Endodermal cell (in vitro differentiated cells): ENCODE results near the gene CUL5. TPM values are rescaled to one million over a fixed set of nuclear protein-coding genes. Genes with fewer than 3 reads are reported as not detected.

Experiments
- DNase-seq: peaks from one replicate; pipeline ENCODE4 v3.0.0-alpha.2; 2017
- H3K27ac ChIP-seq: 2 replicates; pipeline ENCODE4 v1.5.1; 2013; ENCODE audit warnings: mild to moderate bottlenecking, low read depth, low read length, moderate library complexity
- H3K27me3 ChIP-seq: 2 replicates; pipeline ENCODE4 v1.6.1; 2013; ENCODE audit warnings: mild to moderate bottlenecking, low read length, moderate library complexity; ENCODE audit not compliant: insufficient read depth, control insufficient read depth, poor library complexity, severe bottlenecking
- H3K36me3 ChIP-seq: 2 replicates; pipeline ENCODE4 v1.7.0; 2013; ENCODE audit warnings: mild to moderate bottlenecking, low read length, moderate library complexity; ENCODE audit not compliant: control insufficient read depth, insufficient read depth
- H3K4me1 ChIP-seq: one replicate; pipeline ENCODE4 v1.7.0; 2013; ENCODE audit warnings: low read length; ENCODE audit not compliant: control insufficient read depth, insufficient read depth
- H3K4me3 ChIP-seq: 2 replicates; pipeline ENCODE4 v1.5.1; 2013; ENCODE audit warnings: mild to moderate bottlenecking, low read length, moderate library complexity
- H3K9ac ChIP-seq: 2 replicates; pipeline ENCODE4 v1.6.1; 2013; ENCODE audit warnings: mild to moderate bottlenecking, low read length, moderate library complexity; ENCODE audit not compliant: poor library complexity, severe bottlenecking; ENCODE audit errors: extremely low read depth
- H3K9me3 ChIP-seq: 2 replicates; pipeline ENCODE4 v1.6.1; 2013; ENCODE audit warnings: mild to moderate bottlenecking, low read length, moderate library complexity; ENCODE audit not compliant: control insufficient read depth
- H3K27ac Mint-ChIP-seq: 2 replicates; pipeline ENCODE4 v1.8.0; 2020; ENCODE audit warnings: mixed read lengths
- H3K27me3 Mint-ChIP-seq: 2 replicates; pipeline ENCODE4 v1.8.0; 2021; ENCODE audit warnings: mild to moderate bottlenecking, mixed read lengths; ENCODE audit not compliant: insufficient read depth
- H3K36me3 Mint-ChIP-seq: 2 replicates; pipeline ENCODE4 v1.8.0; 2020; ENCODE audit warnings: low read depth, mixed read lengths
- H3K4me1 Mint-ChIP-seq: 2 replicates; pipeline ENCODE4 v1.8.0; 2020; ENCODE audit warnings: mixed read lengths
- H3K4me3 Mint-ChIP-seq: 2 replicates; pipeline ENCODE4 v1.8.0; 2020; ENCODE audit warnings: mild to moderate bottlenecking, moderate library complexity, mixed read lengths
- H3K9me3 Mint-ChIP-seq: 2 replicates; pipeline ENCODE4 v1.8.0; 2020; ENCODE audit warnings: mild to moderate bottlenecking, mixed read lengths
- CTCF ChIP-seq: fragments of 200-600 bp; sonication (generic); conservative IDR thresholded peaks from 2 replicates; pipeline ENCODE4 v1.5.0; 2021; ENCODE audit warnings: antibody characterized with exemption, mild to moderate bottlenecking
- WGBS, 2 experiments: methylation state at CpG; one replicate each; pipeline versions ENCODE4 v1.1.5 to v1.1.7; 2013; ENCODE audit warnings: missing lambda C conversion rate in 2 of 2, mixed read lengths in 1 of 2; ENCODE audit not compliant: insufficient coverage in 1 of 2, insufficient read length in 1 of 2; 5-methylcytosine and 5-hydroxymethylcytosine counted together
- total RNA-seq, 2 donors: library from RNA; stranded (reverse); fragmentation: NEBNext Ultra II Directional in 1 of 2; extraction: Animal tissue kit (Norgen Biotek cat#: 25700) in 1 of 2; gene quantifications; 2 replicates in 1 of 2; 3 replicates in 1 of 2; pipeline ENCODE4 v1.2.1, GENCODE V29; 2021

The CUL5 gene
- total RNA-seq, 2 donors from 2014 or later = 33.8 to 40.0 TPM

GRCh38 chr11:108093128-108093904 lies 84.6 kb downstream of the CUL5 start:
- H3K4me1 ChIP-seq = no peaks in the 10 kb centered on the region
- H3K36me3 ChIP-seq = peaks cover 56% of the 10 kb centered on the region
- H3K27ac ChIP-seq = no peak overlapping the region
- peaks cover 4% of the 10 kb centered on the region for H3K4me1 Mint-ChIP-seq
- 96% methylated on average over 4 of the region's 4 CpGs; no CpG with 5 or more reads in 1 of the 2 experiments for WGBS, 2 experiments
- no peak for TF ChIP-seq CTCF
- peaks cover 50% of the 10 kb centered on the region for H3K36me3 Mint-ChIP-seq
- no peak overlapping the region for H3K9ac ChIP-seq
- no peaks in the 10 kb centered on the region for H3K9me3 Mint-ChIP-seq
- H3K4me3 Mint-ChIP-seq = no peak overlapping the region
- H3K27ac Mint-ChIP-seq = peak overlapping the region; percentile 44
- no peaks in the 10 kb centered on the region for H3K9me3 ChIP-seq
- no peaks in the 10 kb centered on the region for H3K27me3 Mint-ChIP-seq
- H3K27me3 ChIP-seq = no peaks in the 10 kb centered on the region
- DNase-seq = no peak
- H3K4me3 ChIP-seq = no peak overlapping the region

- Histone ChIP-seq H3K36me3 (peaks cover 58% of the 10 kb centered on the region), H3K9ac (no peak overlapping the region), H3K9me3 (no peaks in the 10 kb centered on the region), H3K4me3 (no peak overlapping the region), H3K27me3 (no peaks in the 10 kb centered on the region), H3K4me1 (no peaks in the 10 kb centered on the region), H3K27ac (no peak overlapping the region)
- Mint-ChIP-seq H3K27ac (no peak overlapping the region), H3K9me3 (no peaks in the 10 kb centered on the region), H3K36me3 (peaks cover 53% of the 10 kb centered on the region), H3K4me1 (peaks cover 4% of the 10 kb centered on the region), H3K4me3 (no peak overlapping the region), H3K27me3 (no peaks in the 10 kb centered on the region)
- no peak for DNase-seq
- TF ChIP-seq CTCF = no peak
- 81 to 95% methylated on average over 3 of the region's 3 CpGs for WGBS, 2 experiments
These were observed 88.5 kb downstream of the CUL5 start for GRCh38 chr11:108097179-108097578.

GRCh38 chr11:108101090-108101775 lies 92.5 kb downstream of the CUL5 start:
- TF ChIP-seq CTCF = no peak
- 90 to 100% methylated on average over 1 of the region's 1 CpG for WGBS, 2 experiments
- Mint-ChIP-seq H3K4me3 (no peak overlapping the region), H3K27ac (no peak overlapping the region), H3K27me3 (no peaks in the 10 kb centered on the region), H3K4me1 (no peaks in the 10 kb centered on the region), H3K9me3 (no peaks in the 10 kb centered on the region), H3K36me3 (peaks cover 51% of the 10 kb centered on the region)
- no peaks in the 10 kb centered on the region for H3K27me3 ChIP-seq
- H3K9ac ChIP-seq = no peak overlapping the region
- H3K36me3 ChIP-seq = peaks cover 74% of the 10 kb centered on the region
- no peaks in the 10 kb centered on the region for H3K4me1 ChIP-seq
- no peak overlapping the region for H3K27ac ChIP-seq
- DNase-seq = no peak
- no peaks in the 10 kb centered on the region for H3K9me3 ChIP-seq
- no peak overlapping the region for H3K4me3 ChIP-seq
